RWPE2 (cell line): ENCODE measurements around the gene FRMD5.

ENCODE experiments used
- ATAC-seq: fragments of 200-7000 bp; cut with Tn5 transposase; 3 replicates; pipeline ENCODE4 v1.9.1; 2021; ENCODE audit warnings: low read depth
- DNase-seq: peaks from one replicate; pipeline ENCODE4 v3.0.0-alpha.2; 2020; ENCODE audit warnings: low spot score
- H3K27ac ChIP-seq: fragments of 450-650 bp; 2 replicates; pipeline ENCODE4 v1.5.1; 2017; ENCODE audit warnings: mild to moderate bottlenecking; ENCODE audit not compliant: poor library complexity, severe bottlenecking
- H3K27me3 ChIP-seq: fragments of 250-450 bp; sonication (Bioruptor Pico); 2 replicates; pipeline ENCODE4 v1.5.1; 2021; ENCODE audit warnings: mild to moderate bottlenecking, moderate library complexity; ENCODE audit not compliant: insufficient read depth, poor library complexity, severe bottlenecking
- H3K36me3 ChIP-seq: fragments of 250-450 bp; sonication (Bioruptor Pico); 2 replicates; pipeline ENCODE4 v1.5.1; 2020; ENCODE audit warnings: low read depth, mild to moderate bottlenecking, moderate library complexity
- H3K4me1 ChIP-seq: fragments of 250-450 bp; sonication (Bioruptor Pico); 2 replicates; pipeline ENCODE4 v1.5.1; 2021; ENCODE audit warnings: mild to moderate bottlenecking, moderate library complexity; ENCODE audit not compliant: insufficient read depth, poor library complexity, severe bottlenecking
- H3K4me3 ChIP-seq: fragments of 250-450 bp; sonication (Bioruptor Pico); 2 replicates; pipeline ENCODE4 v1.5.1; 2021; ENCODE audit warnings: mild to moderate bottlenecking, moderate library complexity; ENCODE audit not compliant: severe bottlenecking
- H3K9me3 ChIP-seq: fragments of 250-450 bp; sonication (Bioruptor Pico); 2 replicates; pipeline ENCODE4 v1.5.1; 2021; ENCODE audit warnings: mild to moderate bottlenecking, moderate library complexity; ENCODE audit not compliant: severe bottlenecking
- TF ChIP-seq, protein P1 (sequence below): fragments of 450-650 bp; IDR thresholded peaks from one replicate; pipeline ENCODE4 v1.5.1; 2017; ENCODE audit warnings: mild to moderate bottlenecking, moderate library complexity; ENCODE audit not compliant: poor library complexity, severe bottlenecking

Gene FRMD5

DNA sequence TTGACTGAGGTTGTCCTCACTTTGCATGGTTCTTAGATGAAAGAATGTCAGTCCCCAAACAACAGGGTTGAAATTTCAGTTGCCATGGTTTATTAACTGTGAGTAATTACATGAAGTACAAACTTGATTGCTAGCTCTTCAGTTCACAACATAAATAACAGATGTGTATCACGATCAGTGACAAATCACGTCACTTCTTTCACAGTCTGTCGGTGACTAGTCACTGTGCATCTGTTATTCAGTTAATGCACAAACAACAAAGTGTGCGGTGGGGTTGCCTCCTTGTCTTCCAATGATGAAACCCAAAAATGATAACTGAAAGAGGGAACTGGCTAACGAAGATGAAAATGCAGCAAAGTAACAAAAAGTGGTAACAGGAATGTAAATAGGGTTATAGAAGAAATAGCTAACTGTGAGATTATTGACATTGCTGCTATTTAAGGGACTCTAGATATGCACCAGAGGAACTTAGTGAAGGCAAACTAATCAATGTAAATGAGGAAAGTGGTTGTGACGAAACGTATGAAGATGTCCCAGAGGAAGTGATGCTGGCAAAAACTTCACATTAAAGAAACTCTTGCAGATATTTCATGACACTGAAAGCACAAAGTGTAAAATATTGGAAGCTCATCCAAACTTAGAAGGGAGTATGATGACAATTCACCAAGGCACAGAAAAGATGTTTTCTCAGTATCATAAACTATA, 208.9 kb downstream of the FRMD5 start:
- Histone ChIP-seq H3K9me3 (no peaks in the 10 kb centered on the region), H3K36me3 (no peaks in the 10 kb centered on the region), H3K4me1 (no peaks in the 10 kb centered on the region), H3K27ac (no peak overlapping the region), H3K27me3 (no peaks in the 10 kb centered on the region), H3K4me3 (no peak overlapping the region)
- TF ChIP-seq, protein P1, sequence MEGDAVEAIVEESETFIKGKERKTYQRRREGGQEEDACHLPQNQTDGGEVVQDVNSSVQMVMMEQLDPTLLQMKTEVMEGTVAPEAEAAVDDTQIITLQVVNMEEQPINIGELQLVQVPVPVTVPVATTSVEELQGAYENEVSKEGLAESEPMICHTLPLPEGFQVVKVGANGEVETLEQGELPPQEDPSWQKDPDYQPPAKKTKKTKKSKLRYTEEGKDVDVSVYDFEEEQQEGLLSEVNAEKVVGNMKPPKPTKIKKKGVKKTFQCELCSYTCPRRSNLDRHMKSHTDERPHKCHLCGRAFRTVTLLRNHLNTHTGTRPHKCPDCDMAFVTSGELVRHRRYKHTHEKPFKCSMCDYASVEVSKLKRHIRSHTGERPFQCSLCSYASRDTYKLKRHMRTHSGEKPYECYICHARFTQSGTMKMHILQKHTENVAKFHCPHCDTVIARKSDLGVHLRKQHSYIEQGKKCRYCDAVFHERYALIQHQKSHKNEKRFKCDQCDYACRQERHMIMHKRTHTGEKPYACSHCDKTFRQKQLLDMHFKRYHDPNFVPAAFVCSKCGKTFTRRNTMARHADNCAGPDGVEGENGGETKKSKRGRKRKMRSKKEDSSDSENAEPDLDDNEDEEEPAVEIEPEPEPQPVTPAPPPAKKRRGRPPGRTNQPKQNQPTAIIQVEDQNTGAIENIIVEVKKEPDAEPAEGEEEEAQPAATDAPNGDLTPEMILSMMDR, result no peak
- ATAC-seq (no peak), DNase-seq (no peak)

DNA sequence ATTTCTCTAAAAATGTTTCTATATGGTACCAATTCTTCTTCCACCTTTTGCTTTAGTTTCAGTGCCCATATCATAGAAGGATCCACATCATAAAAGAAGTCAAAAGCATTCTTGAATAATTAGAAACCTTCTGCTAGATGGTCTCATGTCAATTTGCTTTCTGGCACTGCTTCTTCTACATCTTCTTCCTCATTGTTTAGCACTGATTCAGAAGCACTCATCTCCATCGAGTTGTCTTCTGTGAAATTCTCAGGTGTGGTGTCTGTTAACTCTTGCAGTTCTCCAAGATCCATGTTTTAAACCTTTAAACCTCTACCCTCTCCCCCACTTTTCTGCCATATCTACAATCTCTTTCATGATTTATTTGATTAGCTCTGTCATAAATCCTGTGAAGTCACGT, 213.5 kb downstream of the FRMD5 start:
- ATAC-seq (no peak), DNase-seq (no peak)
- no peaks in the 10 kb centered on the region for H3K27me3 ChIP-seq
- peaks cover 2% of the 10 kb centered on the region for H3K9me3 ChIP-seq
- no peak overlapping the region for H3K4me3 ChIP-seq
- H3K27ac ChIP-seq, result no peak overlapping the region
- H3K36me3 ChIP-seq, result no peaks in the 10 kb centered on the region
- H3K4me1 ChIP-seq, result no peaks in the 10 kb centered on the region
- TF ChIP-seq, protein P1, result no peak

DNA sequence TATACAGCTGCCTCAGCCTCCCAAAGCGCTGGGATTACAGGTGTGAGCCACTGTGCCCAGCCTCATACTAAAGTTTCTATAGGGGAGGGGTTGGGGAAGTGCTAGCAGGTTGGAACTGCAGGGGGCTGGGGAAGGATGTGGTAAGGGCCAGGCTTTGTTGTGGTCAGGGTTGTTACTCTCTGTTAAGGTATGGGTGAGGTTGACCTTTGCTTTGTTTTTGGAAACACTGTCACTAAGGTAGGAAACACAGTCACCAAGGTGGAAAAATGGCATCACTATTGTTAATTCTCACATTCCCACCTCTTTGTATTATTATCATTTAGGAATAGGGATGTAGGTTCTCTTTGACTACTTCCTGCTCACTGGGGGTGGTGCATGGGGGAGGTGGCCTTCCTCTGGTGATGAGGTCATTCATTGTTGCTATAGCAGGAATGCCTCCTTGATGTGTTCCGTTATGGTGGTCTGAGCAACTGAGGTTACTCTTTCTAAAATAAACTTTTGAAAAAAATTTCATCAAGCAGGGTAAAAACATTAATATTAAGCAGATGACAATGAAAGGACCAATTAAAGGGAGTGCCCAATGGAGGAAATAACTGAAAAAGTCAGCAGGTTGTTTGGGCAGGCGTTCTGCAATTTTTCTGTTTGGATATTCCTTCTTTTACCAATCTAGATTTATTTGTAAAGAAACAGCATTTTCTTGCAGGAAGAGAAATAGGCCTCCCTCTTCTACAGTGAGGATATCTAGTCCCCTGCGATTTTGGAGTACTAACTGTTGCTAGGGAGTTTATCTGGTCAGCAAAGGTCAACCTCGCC, 217.8 kb downstream of the FRMD5 start:
- DNase-seq (no peak), ATAC-seq (no peak)
- no peaks in the 10 kb centered on the region for H3K27me3 ChIP-seq
- TF ChIP-seq, protein P1, result no peak
- no peak overlapping the region for H3K4me3 ChIP-seq
- no peaks in the 10 kb centered on the region for H3K4me1 ChIP-seq
- H3K27ac ChIP-seq, result no peak overlapping the region
- no peaks in the 10 kb centered on the region for H3K36me3 ChIP-seq
- H3K9me3 ChIP-seq, result peaks cover 2% of the 10 kb centered on the region

DNA sequence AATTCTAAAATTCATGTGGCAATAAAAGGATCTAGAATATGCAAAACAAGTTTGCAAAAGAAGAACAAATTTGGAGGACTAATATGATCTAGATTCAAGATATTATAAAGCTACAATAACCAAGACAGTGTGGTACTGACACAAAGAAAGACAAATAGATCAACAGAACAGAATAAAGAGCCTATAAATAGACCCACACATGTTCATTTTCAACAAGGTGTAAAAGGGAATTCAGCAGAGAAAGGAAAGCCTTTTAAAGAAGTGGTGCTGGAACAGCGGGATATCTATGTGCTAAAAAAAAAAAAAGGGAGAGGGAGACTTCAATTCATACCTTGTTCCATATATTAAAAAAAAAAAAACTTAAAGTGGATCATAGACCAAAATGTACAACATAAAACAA, 219.3 kb downstream of the FRMD5 start:
- peaks cover 2% of the 10 kb centered on the region for H3K9me3 ChIP-seq
- ATAC-seq (no peak), DNase-seq (no peak)
- no peak overlapping the region for H3K4me3 ChIP-seq
- H3K27me3 ChIP-seq, result no peaks in the 10 kb centered on the region
- TF ChIP-seq, protein P1, result no peak
- no peaks in the 10 kb centered on the region for H3K36me3 ChIP-seq
- no peaks in the 10 kb centered on the region for H3K4me1 ChIP-seq
- no peak overlapping the region for H3K27ac ChIP-seq

DNA sequence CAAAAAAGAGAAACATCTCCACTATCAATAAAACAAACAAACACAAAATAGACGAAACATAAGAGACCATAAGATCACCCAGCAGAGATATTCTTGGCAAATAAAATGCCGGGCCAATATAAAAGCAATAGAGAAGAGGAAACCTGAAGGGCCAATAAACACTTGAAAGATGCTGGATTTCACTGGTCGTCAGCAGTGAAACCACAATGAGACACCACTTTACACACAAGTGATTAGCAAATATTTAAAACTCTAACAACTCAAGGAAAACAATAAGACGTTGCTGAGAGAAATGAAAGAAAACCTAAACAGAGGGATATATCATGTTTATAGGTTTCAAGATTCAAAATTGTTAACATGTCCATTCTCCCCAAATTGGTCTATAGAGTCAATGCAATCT, 219.7 kb downstream of the FRMD5 start:
- Histone ChIP-seq H3K4me3 (no peak overlapping the region), H3K4me1 (no peaks in the 10 kb centered on the region), H3K36me3 (no peaks in the 10 kb centered on the region), H3K27me3 (no peaks in the 10 kb centered on the region), H3K9me3 (peaks cover 2% of the 10 kb centered on the region), H3K27ac (no peak overlapping the region)
- TF ChIP-seq, protein P1, result no peak
- ATAC-seq (no peak), DNase-seq (no peak)
